KOPT-K1 (cell line): Measurements from ENCODE around the gene FOXL2.
A peak's percentile ranks its signal among the peaks of the same experiment; 100 is the strongest.

ENCODE experiments used
- H3K27ac ChIP-seq: fragments of 200-600 bp; sonication (generic); 2 replicates; pipeline ENCODE4 v1.5.1; 2016; ENCODE audit warnings: antibody characterized with exemption, mild to moderate bottlenecking, low read depth, low read length; ENCODE audit not compliant: poor library complexity, severe bottlenecking
- H3K36me3 ChIP-seq: fragments of 200-600 bp; sonication (generic); 2 replicates; pipeline ENCODE4 v1.5.1; 2017; ENCODE audit warnings: antibody characterized with exemption, mild to moderate bottlenecking, low read length, moderate library complexity; ENCODE audit not compliant: insufficient read depth
- H3K9me3 ChIP-seq: fragments of 200-600 bp; sonication (generic); 2 replicates; pipeline ENCODE4 v1.5.1; 2017; ENCODE audit warnings: antibody characterized with exemption, low read length, mild to moderate bottlenecking; ENCODE audit not compliant: insufficient read depth, poor library complexity, severe bottlenecking

FOXL2 gene

DNA sequence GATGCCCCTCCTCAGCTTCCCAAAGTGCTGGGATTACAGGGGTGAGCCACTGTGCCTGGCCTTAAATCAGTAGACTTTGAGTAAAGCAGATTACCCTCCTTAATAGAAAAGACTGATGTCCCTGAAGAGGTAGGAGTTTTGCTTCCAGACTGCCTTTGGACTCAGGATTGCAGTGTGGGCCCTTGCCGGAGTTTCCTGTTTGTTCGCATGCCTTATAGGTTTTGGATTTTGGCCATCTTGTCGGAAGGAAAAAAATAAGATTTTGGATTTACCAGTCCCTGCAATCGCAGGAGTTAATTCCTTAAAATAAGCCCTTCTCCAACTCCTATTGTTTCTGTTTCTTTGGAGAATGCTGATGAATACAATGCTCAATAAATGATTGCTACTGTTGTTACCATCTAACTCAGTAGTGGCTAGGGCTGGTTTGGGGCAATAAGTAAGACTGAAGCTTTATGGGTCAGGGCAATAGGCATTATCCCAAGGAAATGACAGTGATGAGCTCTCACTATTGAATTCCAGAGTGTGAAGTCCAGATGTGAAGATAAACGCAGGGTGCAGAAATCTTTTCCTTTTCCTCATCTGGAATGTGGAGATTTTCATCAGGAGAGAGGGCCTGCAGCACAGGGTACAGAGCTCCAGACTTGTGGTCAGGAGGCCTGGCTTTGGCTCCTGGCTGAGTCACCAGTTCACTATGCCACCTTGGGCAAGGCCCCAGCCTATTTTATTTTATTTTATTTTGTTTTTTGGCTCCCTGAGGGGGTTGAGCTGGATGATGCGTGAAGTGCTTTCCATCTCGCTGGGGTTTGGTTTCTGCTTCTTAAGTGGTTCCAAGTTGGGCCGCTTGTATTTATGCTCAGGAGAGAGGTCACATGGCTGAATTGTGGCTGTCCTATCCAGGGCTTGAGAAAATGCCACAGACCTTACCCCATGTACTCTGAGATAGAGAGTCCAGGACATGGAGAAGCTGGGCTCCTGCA, 25.3 kb downstream of the FOXL2 start:
- H3K9me3 ChIP-seq, result no peaks in the 10 kb centered on the region
- no peaks in the 10 kb centered on the region for H3K36me3 ChIP-seq
- H3K27ac ChIP-seq, result no peak overlapping the region

DNA sequence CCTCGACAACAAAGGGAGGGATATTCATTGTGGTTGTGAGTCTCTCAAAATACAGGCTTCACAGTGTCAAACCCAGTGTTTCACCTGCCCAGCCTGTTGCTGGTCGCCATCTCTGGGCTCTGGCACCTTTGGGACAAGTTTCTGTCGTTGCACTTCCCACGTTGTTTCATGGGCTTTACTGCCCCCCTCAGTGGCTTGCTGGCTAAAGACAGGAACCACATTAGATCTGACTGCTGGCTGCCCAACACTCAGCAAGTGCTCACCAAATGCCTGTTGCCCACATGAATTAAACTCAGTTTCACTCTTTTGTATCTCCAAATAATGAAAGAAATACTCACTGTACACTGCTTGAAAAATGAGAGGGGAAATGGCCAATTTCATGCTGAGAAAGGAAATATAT, 27.6 kb downstream of the FOXL2 start:
- Histone ChIP-seq H3K36me3 (no peaks in the 10 kb centered on the region), H3K27ac (no peak overlapping the region), H3K9me3 (no peaks in the 10 kb centered on the region)

DNA sequence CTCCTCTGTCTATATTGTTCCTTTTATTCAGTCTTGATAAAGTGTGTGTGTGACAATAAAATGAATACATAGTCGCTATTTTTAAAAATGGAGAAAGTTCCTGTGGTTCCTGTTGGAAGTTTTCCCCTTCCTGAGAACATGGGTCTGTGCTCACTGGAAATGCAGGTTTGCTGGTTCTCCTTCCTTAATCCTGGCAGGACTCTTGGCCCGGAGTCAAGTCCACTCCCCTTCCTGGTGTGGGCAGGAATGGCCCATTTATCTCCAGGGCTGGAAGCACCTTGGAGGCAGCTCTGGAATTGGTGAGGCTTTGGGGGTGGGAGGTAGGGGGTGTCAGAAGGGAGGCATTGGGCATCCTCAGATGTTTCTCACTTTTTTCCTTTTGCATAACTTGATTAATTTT, 30.1 kb downstream of the FOXL2 start:
- H3K27ac ChIP-seq, result no peak overlapping the region

DNA sequence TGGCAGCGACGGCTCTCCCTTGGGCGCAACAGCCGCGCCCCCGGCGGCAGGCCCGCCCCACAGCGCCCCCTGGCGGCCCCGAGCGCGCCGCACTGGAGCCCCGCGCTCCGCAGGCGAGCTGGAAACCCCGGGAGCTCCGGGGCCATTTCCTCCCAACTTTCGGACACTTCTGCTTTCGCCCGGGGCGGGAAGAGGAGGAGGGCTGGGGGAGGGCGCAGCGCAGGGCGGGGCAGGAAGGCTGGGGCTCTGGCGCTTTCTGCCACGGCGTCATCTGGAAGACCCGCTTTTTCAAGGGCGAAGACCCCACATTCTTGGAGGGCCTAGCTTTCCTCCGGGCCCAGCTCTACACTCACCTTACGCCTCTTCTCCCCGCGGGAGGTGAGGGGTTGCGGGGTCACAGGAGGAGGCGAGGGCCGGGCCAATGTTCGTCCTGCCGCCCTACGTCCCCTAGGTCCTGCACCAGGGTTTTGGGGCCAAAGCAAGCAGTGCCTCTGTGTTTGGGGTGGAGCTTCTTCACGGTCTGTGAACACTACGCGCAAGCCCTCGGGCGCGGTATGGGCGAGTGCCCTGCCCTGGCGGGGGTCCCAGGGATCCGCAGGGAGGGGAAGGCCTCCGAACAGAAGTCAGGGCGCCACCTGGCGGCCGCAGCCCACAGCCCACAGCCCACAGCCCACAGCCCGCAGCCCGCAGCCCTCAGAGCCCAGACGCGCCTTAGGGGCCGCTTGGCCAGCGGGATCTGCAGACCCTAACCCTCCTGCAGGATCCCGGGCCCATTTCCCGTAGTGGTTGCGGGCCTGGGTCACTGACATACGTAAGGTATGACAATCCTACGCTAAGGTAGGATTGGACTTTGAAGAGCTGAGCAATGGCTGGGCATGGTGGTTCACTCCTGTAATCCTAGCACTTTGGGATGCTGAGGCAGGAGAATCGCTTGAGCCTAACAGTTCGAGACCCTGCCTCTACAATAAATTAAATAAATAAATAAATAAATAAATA, 31.1 kb downstream of the FOXL2 start:
- Histone ChIP-seq H3K36me3 (no peaks in the 10 kb centered on the region), H3K9me3 (no peaks in the 10 kb centered on the region), H3K27ac (peak overlapping the region; percentile 36)

More for the DNA sequence above, 30.1 kb downstream of the FOXL2 start:
- H3K36me3 ChIP-seq, result no peaks in the 10 kb centered on the region
- no peaks in the 10 kb centered on the region for H3K9me3 ChIP-seq

DNA sequence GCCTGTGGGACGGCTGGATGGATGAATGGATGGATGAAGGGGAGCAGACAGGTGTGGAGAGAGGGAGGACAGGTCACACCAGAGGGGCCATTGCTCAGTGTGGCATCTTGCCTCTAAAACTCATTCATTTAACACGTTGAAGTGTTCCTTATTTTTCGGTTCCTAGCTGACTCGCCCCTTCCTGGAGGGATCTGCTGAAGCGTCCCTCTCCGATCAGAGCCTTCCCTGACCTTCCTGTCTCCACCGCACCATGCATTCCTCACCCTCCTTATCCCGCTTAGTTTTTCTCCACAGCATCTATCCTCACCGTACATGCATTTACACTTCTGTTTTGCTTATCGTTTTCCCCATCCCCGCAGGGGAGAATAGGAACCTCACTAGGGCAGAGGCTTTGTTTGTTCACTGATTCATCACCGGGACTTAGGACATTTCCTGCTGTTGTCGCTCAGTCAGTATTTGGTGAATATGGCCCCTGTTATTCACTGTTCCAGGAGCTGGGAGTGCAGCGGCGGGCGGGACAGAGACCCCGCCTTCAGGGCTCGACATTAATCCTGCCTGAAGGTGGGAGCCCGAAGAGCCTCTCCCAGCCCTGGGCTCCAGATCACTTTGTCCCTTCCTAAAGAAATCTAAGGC, 32.0 kb downstream of the FOXL2 start:
- Histone ChIP-seq H3K9me3 (no peaks in the 10 kb centered on the region), H3K27ac (peak overlapping the region; percentile 36), H3K36me3 (no peaks in the 10 kb centered on the region)

DNA sequence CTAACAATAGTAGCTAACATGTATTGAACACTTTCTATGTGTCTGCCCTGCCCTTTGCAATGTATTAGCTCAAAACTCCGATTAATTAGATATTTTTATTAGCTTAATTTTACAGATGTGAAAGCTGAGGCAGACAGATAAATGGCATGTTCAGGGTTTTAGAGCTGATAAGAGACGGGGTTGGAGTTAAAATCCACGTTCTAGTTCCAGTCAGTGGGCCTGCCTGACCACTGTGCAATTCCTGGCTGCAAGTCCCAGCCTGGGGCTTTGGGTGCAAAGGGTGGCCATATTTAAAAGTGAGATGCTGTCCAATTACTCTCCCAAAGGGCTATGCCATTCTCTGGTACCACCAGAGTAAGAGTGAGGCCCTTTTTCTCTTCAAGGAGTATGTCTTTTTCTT, 33.2 kb downstream of the FOXL2 start:
- no peaks in the 10 kb centered on the region for H3K36me3 ChIP-seq
- no peaks in the 10 kb centered on the region for H3K9me3 ChIP-seq
- no peak overlapping the region for H3K27ac ChIP-seq

DNA sequence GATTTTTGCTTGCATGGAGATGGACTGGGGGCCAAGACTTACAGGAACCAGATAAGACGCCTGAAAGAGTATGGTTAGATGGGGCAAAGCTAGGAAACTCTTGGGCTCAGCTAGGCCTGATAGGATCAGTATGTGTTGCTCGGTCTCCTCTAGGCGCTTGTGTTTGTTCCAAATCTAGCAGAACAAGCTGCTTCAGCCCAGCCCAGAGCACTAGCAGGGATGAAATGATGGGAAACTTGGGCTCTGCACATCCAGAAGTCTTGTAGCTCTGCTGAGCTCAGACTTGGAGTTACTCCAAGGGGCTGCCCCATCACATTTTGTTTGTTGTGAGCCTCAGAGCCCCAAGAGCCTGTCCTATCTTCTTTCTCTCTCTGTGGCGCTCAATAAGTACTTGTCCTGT, 34.7 kb downstream of the FOXL2 start:
- H3K36me3 ChIP-seq, result no peaks in the 10 kb centered on the region

DNA sequence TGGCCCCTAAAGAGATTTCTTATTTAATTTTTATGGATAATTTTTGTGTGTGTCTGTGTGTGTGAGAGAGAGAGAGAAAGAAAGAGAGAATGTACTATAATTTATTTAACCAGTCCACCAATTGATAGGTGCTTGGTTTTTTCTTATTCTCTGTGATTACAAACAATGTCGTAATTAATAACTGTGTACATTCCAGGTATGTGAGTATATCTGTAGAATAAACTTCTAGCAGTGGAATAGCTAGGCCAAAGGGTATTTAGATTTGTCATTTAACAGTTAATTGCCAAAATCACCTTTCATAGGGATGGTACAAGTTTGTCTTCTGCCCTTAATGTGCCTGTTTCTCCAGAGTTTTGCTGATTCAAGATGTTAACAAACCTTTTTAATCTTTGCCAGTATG, 35.3 kb downstream of the FOXL2 start:
- H3K9me3 ChIP-seq, result no peaks in the 10 kb centered on the region
- no peak overlapping the region for H3K27ac ChIP-seq
- H3K36me3 ChIP-seq, result no peaks in the 10 kb centered on the region

More for the DNA sequence above, 34.7 kb downstream of the FOXL2 start:
- Histone ChIP-seq H3K9me3 (no peaks in the 10 kb centered on the region), H3K27ac (no peak overlapping the region)

DNA sequence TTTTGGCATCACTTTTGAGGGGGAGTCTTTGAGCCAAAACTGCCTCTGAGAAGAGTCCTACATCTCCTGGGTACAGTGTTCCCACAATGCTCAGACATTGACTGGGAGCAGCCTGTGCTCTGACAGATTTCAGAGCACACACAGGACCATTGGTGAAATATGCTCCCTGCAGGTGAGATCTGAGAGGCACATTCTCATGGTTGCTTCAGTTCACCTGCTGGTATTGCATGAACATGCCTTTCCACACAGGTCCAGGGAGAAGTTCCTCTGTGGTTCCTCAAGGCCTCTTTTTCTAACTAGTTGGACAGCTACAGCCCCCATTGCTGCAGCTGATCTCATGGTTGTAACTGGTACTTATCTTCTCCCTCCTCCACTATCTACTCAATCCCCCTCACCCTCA, 37.0 kb downstream of the FOXL2 start:
- Histone ChIP-seq H3K27ac (no peak overlapping the region), H3K9me3 (no peaks in the 10 kb centered on the region), H3K36me3 (no peaks in the 10 kb centered on the region)

DNA sequence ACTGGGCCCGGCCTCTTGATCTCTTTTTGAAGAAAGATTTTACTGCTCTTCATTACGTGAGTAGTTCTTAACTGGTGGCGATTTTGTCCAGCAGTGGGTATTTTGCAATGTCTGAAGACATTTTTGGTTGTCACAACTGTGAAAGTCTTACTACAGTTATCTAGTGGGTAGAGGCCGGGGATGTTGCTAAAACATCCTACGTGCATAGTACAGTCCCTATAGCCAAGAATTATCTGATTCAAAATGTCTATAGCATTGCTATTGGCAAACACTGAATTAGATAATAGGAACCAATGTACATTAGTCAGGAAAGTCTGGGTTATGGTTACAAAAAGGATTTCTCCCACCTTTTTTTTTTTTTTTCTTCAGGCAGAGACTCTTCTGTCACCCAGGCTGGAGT, 38.1 kb downstream of the FOXL2 start:
- Histone ChIP-seq H3K27ac (no peak overlapping the region), H3K9me3 (no peaks in the 10 kb centered on the region), H3K36me3 (no peaks in the 10 kb centered on the region)

DNA sequence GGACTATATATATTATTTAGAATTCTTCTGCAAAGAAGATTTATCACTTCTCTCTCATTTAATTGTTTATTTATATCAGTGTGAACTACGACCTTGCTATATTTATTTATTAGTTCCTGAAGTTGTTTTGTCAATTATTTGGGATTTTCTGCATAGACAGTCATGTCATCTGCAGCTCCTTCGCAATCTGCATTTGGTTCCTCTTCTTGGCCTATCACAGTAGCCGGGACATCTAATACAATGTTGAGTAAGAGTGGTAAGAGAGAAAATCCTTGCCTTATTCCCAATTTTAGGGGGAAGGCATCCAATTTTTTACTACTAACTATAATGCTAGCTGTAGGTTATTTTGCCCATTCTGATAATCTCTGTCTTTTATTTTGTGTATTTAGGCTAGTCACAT, 39.4 kb downstream of the FOXL2 start:
- Histone ChIP-seq H3K36me3 (no peaks in the 10 kb centered on the region), H3K9me3 (no peaks in the 10 kb centered on the region), H3K27ac (no peak overlapping the region)

DNA sequence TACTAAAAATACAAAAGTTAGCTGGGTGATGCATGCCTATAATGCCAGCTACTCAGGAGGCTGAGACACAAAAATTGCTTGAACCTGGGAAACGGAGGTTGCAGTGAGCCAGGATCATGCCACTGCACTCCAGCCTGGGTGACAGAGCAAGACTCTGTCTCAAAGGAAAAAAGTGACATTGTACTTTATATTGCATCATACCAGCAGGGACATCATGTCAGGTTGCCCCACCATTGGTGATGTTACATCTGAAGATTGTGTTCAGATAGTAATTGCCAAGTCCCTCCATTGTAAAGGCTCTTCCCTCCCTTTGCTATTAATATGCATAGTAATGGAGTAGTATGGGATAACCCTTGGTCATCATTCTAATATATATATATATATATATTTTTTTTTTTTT, 44.8 kb downstream of the FOXL2 start:
- Histone ChIP-seq H3K36me3 (no peaks in the 10 kb centered on the region), H3K9me3 (no peaks in the 10 kb centered on the region), H3K27ac (no peak overlapping the region)

DNA sequence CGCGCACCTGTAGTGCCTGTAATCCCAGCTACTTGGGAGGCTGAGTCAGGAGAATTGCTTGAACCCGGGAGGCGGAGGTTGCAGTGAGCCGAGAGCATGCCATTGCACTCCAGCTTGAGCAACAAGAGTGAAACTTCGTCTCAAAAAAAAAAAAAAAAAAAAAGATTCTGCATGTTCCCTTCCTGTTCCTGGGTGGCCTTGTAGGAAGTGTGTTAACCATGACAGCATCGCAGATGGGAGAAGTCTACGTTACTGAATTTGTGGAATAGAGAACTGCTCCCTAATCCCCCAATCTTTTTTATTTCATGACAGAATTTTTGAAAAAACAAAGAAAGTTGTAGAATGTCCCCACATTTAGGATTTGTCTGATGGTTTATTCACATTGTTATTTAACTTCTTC, 45.4 kb downstream of the FOXL2 start:
- H3K9me3 ChIP-seq, result no peaks in the 10 kb centered on the region
- H3K36me3 ChIP-seq, result no peaks in the 10 kb centered on the region
- no peak overlapping the region for H3K27ac ChIP-seq

DNA sequence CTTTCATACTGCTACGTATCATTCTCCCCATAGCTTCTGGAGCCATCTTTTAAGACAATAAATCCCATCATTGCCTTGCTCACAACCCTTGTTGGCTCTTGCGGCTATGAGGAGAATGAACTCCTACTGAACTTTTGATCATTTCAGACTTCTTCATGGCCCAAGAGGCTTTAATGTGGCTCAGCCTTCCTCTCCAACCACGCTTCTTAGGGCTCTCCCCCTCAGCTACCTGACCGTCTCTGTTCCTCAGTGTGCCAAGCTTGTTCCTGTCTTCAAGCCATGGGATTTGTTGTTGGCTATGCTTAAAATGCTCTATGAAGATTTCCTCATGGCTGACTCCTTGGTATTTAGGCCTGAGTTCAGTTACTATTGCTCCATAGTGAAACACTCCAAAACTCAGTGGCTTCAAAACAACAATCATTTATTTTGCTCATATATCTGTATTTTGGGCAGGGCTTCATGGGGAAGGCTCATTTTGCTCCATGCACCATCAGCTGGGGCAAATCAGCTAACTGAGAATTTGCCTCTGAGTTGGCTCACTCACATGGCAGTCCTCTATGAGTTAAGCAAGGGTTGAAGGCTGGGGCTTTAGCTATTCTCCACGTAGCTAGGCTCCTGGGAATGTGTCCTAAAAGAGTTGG, 47.5 kb downstream of the FOXL2 start:
- Histone ChIP-seq H3K36me3 (no peaks in the 10 kb centered on the region), H3K27ac (no peak overlapping the region), H3K9me3 (no peaks in the 10 kb centered on the region)
